ENCODE results near the gene PIN1. TPM values are rescaled to one million over a fixed set of nuclear protein-coding genes. Genes with fewer than 3 reads are reported as not detected.

The PIN1 gene
- total and polyA plus RNA-seq, 2 of the 13 experiments (the other 11 are each of a cell fraction or from before 2014, with no cell fraction given) = 31.9 to 72.0 TPM

DNA sequence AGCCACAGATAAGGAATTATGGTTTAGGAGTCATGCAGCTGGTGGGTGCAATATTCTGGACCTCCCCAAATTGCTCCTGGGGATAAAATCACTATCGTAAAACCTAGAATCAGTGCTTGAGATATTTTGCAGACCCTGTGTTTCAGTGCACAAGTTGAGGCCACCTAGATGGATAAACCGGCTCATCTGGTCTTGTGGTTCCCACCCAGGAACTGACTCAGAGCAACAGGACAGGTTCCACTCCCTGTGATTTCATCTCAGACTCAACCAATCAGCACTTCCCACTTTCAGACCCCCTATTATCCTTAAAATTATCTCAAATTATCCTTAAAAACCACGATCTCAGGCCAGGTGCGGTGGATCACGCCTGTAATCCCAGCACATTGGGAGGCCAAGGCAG, 37.2 kb upstream of the PIN1 start (continued):
- TF ChIP-seq, protein P1, sequence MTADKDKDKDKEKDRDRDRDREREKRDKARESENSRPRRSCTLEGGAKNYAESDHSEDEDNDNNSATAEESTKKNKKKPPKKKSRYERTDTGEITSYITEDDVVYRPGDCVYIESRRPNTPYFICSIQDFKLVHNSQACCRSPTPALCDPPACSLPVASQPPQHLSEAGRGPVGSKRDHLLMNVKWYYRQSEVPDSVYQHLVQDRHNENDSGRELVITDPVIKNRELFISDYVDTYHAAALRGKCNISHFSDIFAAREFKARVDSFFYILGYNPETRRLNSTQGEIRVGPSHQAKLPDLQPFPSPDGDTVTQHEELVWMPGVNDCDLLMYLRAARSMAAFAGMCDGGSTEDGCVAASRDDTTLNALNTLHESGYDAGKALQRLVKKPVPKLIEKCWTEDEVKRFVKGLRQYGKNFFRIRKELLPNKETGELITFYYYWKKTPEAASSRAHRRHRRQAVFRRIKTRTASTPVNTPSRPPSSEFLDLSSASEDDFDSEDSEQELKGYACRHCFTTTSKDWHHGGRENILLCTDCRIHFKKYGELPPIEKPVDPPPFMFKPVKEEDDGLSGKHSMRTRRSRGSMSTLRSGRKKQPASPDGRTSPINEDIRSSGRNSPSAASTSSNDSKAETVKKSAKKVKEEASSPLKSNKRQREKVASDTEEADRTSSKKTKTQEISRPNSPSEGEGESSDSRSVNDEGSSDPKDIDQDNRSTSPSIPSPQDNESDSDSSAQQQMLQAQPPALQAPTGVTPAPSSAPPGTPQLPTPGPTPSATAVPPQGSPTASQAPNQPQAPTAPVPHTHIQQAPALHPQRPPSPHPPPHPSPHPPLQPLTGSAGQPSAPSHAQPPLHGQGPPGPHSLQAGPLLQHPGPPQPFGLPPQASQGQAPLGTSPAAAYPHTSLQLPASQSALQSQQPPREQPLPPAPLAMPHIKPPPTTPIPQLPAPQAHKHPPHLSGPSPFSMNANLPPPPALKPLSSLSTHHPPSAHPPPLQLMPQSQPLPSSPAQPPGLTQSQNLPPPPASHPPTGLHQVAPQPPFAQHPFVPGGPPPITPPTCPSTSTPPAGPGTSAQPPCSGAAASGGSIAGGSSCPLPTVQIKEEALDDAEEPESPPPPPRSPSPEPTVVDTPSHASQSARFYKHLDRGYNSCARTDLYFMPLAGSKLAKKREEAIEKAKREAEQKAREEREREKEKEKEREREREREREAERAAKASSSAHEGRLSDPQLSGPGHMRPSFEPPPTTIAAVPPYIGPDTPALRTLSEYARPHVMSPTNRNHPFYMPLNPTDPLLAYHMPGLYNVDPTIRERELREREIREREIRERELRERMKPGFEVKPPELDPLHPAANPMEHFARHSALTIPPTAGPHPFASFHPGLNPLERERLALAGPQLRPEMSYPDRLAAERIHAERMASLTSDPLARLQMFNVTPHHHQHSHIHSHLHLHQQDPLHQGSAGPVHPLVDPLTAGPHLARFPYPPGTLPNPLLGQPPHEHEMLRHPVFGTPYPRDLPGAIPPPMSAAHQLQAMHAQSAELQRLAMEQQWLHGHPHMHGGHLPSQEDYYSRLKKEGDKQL (CRISPR knock-in tag; IDR thresholded peaks at IDR 0.05; ENCODE audit: low read depth) = no peak
- TF ChIP-seq PAXIP1 (CRISPR knock-in tag; conservative IDR thresholded peaks at IDR 0.05) (no peak), ZNF468 (CRISPR knock-in tag; IDR thresholded peaks at IDR 0.05) (no peak), GABPA (IDR thresholded peaks at IDR 0.05; ENCODE audit: low read depth, low read length) (no peak), GABPA (CRISPR knock-in tag; IDR thresholded peaks at IDR 0.05; ENCODE audit: low read depth) (no peak)
